C4-2B (cell line): ENCODE measurements around the gene BTBD1.

ENCODE experiments used
- CTCF ChIP-seq: fragments of 450-650 bp; conservative IDR thresholded peaks from 2 replicates; pipeline ENCODE4 v1.5.1; 2017; ENCODE audit warnings: mild to moderate bottlenecking
- ZFX ChIP-seq: fragments of 450-650 bp; IDR thresholded peaks from 2 replicates; pipeline ENCODE4 v1.6.1; 2017

GRCh38 chr15:82971218-82971984 is 95.7 kb downstream of the BTBD1 start:
- TF ChIP-seq CTCF = no peak
- TF ChIP-seq ZFX = no peak
